Measurements from ENCODE around the gene FAM72B.
"Not testable (repeated sequence)": the region's sequence is repeated elsewhere in the genome, so short reads cannot be mapped to it uniquely, and the experiment has no call there.

GRCh38 chr1:121163850-121164757 is 20.0 kb downstream of the FAM72B start:
- not testable (repeated sequence) for TF ChIP-seq CTCF (optimal IDR thresholded peaks at IDR 0.05 in 1 of 3, IDR thresholded peaks at IDR 0.05 in 1 of 3, conservative IDR thresholded peaks at IDR 0.05 in 1 of 3; ENCODE audit: extremely low read depth in 1 of 3, insufficient read depth in 2 of 3, low read length in 3 of 3); EZH2 (IDR thresholded peaks at IDR 0.05; ENCODE audit: low read length)

Measured in keratinocyte (primary cell).